Cardiac muscle cell (in vitro differentiated cells and primary cell): Measurements from ENCODE around the gene MS4A14. TPM values are rescaled to one million over a fixed set of nuclear protein-coding genes. Genes with fewer than 3 reads are reported as not detected.

Experiments
- DNase-seq, 2 donors: peaks; one replicate each; pipeline versions ENCODE4 v3.0.0 to v3.0.0-alpha.2; 2010 to 2017; ENCODE audit warnings: low read depth in 1 of 2, low spot score in 1 of 2
- H3K27ac ChIP-seq: fragments of 200-600 bp; sonication (generic); 2 replicates; pipeline ENCODE4 v1.5.1; 2016
- H3K27me3 ChIP-seq: fragments of 200-600 bp; sonication (generic); 2 replicates; pipeline ENCODE4 v1.6.0; 2016; ENCODE audit warnings: control low read depth
- H3K36me3 ChIP-seq: fragments of 200-600 bp; sonication (generic); 2 replicates; pipeline ENCODE4 v1.5.1; 2016; ENCODE audit warnings: control low read depth
- H3K4me1 ChIP-seq: fragments of 200-600 bp; sonication (generic); 2 replicates; pipeline ENCODE4 v1.8.1; 2017; ENCODE audit warnings: low read depth, mild to moderate bottlenecking, mixed run types
- H3K4me3 ChIP-seq: fragments of 200-600 bp; sonication (generic); 2 replicates; pipeline ENCODE4 v1.5.1; 2016; ENCODE audit warnings: mild to moderate bottlenecking
- H3K9me3 ChIP-seq: fragments of 200-600 bp; sonication (generic); 2 replicates; pipeline ENCODE4 v1.5.1; 2017; ENCODE audit warnings: low read depth, mild to moderate bottlenecking, control low read depth
- polyA plus RNA-seq: library from polyadenylated mRNA; unstranded; fragments of >200 nt; fragmentation: Nextera tagmentation; extraction: Ambion mirVana; gene quantifications from 2 replicates; pipeline ENCODE4 v1.2.1, GENCODE V29; 2016
- total RNA-seq: library from RNA; depleted of rRNA; stranded (reverse); fragments of >200 nt; gene quantifications from 2 replicates; pipeline ENCODE4 v1.2.3, GENCODE V29; 2016
- TF ChIP-seq, protein P1 (sequence below): IDR thresholded peaks from 2 replicates; pipeline ENCODE4 v1.5.1; 2012; ENCODE audit warnings: low read depth, mild to moderate bottlenecking, low read length

MS4A14 gene
- total and polyA plus RNA-seq, 2 experiments from 2014 or later, result not detected

GRCh38 chr11:60370252-60370810 is 25.9 kb upstream of the MS4A14 start:
- no peak overlapping the region for H3K27ac ChIP-seq
- TF ChIP-seq, protein P1, sequence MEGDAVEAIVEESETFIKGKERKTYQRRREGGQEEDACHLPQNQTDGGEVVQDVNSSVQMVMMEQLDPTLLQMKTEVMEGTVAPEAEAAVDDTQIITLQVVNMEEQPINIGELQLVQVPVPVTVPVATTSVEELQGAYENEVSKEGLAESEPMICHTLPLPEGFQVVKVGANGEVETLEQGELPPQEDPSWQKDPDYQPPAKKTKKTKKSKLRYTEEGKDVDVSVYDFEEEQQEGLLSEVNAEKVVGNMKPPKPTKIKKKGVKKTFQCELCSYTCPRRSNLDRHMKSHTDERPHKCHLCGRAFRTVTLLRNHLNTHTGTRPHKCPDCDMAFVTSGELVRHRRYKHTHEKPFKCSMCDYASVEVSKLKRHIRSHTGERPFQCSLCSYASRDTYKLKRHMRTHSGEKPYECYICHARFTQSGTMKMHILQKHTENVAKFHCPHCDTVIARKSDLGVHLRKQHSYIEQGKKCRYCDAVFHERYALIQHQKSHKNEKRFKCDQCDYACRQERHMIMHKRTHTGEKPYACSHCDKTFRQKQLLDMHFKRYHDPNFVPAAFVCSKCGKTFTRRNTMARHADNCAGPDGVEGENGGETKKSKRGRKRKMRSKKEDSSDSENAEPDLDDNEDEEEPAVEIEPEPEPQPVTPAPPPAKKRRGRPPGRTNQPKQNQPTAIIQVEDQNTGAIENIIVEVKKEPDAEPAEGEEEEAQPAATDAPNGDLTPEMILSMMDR, result no peak
- no peaks in the 10 kb centered on the region for H3K27me3 ChIP-seq

GRCh38 chr11:60370811-60371298 is 25.4 kb upstream of the MS4A14 start:
- no peak overlapping the region for H3K27ac ChIP-seq
- H3K4me3 ChIP-seq, result no peak overlapping the region
- H3K9me3 ChIP-seq, result no peaks in the 10 kb centered on the region
- no peaks in the 10 kb centered on the region for H3K4me1 ChIP-seq
- TF ChIP-seq, protein P1, result no peak
- no peaks in the 10 kb centered on the region for H3K36me3 ChIP-seq
- H3K27me3 ChIP-seq, result no peaks in the 10 kb centered on the region
- no peak for DNase-seq

More at GRCh38 chr11:60370252-60370810, 25.9 kb upstream of the MS4A14 start:
- no peak for DNase-seq
- H3K36me3 ChIP-seq, result no peaks in the 10 kb centered on the region
- no peaks in the 10 kb centered on the region for H3K9me3 ChIP-seq
- H3K4me1 ChIP-seq, result no peaks in the 10 kb centered on the region
- no peak overlapping the region for H3K4me3 ChIP-seq

DNA sequence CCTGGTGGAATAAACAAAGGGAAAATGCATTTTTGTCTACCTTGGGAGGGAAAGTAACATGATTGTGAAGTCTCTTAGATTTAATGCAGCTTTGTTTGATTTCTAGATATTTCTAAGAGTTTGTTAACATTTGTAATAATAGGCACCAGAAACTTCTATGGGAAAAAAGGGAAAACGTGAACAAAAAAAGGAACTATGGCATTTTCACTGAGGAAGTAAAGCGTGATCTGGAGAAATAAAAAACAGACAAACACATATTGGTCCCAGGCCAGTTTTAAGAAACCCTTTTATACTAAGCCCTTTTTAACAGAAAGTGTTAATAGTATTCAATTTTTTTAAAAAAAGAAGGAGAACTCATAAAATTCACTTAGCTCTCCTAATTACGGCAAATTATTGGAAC is 24.9 kb upstream of the MS4A14 start:
- no peak overlapping the region for H3K4me3 ChIP-seq
- no peaks in the 10 kb centered on the region for H3K4me1 ChIP-seq
- no peaks in the 10 kb centered on the region for H3K27me3 ChIP-seq
- DNase-seq, result no peak
- H3K36me3 ChIP-seq, result no peaks in the 10 kb centered on the region
- H3K9me3 ChIP-seq, result no peaks in the 10 kb centered on the region
- no peak overlapping the region for H3K27ac ChIP-seq
- TF ChIP-seq, protein P1, result no peak

DNA sequence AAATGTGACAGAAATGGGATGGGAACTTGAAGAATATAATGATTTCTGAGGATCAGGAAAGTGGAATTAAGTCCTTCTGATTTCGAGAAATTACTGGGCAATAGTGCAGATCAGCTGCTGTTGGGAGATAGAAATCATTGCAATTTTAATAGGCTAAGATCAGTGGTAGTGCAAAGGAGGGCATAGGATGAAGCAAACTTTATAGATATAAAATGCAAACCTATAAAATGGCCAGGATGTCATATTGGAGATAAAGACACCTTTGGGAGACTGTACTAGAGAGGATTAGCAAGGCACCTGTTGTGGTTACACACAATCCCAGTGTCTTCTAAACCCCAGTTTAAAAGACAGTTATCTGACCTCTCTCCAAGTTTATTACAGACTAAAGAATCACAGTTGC is 24.4 kb upstream of the MS4A14 start:
- Histone ChIP-seq H3K9me3 (no peaks in the 10 kb centered on the region), H3K4me3 (no peak overlapping the region), H3K4me1 (no peaks in the 10 kb centered on the region), H3K36me3 (no peaks in the 10 kb centered on the region), H3K27me3 (no peaks in the 10 kb centered on the region), H3K27ac (no peak overlapping the region)
- TF ChIP-seq, protein P1, result no peak
- DNase-seq, result no peak

GRCh38 chr11:60372767-60373166 is 23.5 kb upstream of the MS4A14 start:
- no peak overlapping the region for H3K4me3 ChIP-seq
- TF ChIP-seq, protein P1, result no peak
- H3K9me3 ChIP-seq, result no peaks in the 10 kb centered on the region
- no peaks in the 10 kb centered on the region for H3K36me3 ChIP-seq
- H3K27me3 ChIP-seq, result no peaks in the 10 kb centered on the region
- DNase-seq, result no peak
- H3K4me1 ChIP-seq, result no peaks in the 10 kb centered on the region
- H3K27ac ChIP-seq, result no peak overlapping the region

GRCh38 chr11:60375316-60375715 is 20.9 kb upstream of the MS4A14 start:
- no peaks in the 10 kb centered on the region for H3K9me3 ChIP-seq
- H3K4me1 ChIP-seq, result no peaks in the 10 kb centered on the region
- H3K27me3 ChIP-seq, result no peaks in the 10 kb centered on the region
- no peaks in the 10 kb centered on the region for H3K36me3 ChIP-seq
- TF ChIP-seq, protein P1, result no peak
- no peak for DNase-seq
- H3K27ac ChIP-seq, result no peak overlapping the region
- H3K4me3 ChIP-seq, result no peak overlapping the region
